WTC11 (cell line): ENCODE results near the gene NKAIN2. TPM values are rescaled to one million over a fixed set of nuclear protein-coding genes. Genes with fewer than 3 reads are reported as not detected.

Experiments used
- ATAC-seq: fragments of 200-7000 bp; cut with Tn5 transposase; 2 replicates; pipeline ENCODE4 v1.10.0; 2021; ENCODE audit warnings: mild to moderate bottlenecking, moderate library complexity
- CTCF ChIA-PET: fragments of 300-600 bp; sonication (Branson Sonifier 250); formaldehyde crosslinking; loops from one replicate; lab custom pipeline; 2021; ENCODE audit warnings: antibody characterized with exemption; lab: Charles Lee
- POLR2A ChIA-PET: fragments of 350-600 bp; sonication (Branson Sonifier 250); formaldehyde crosslinking; loops from one replicate; lab custom pipeline; 2021; ENCODE audit warnings: antibody characterized with exemption; lab: Charles Lee
- DNase-seq: peaks from one replicate; pipeline ENCODE4 v3.0.0; 2021; ENCODE audit warnings: low spot score
- H3K27ac Mint-ChIP-seq: 2 replicates; pipeline ENCODE4 v1.8.0; 2021; ENCODE audit warnings: mixed read lengths
- H3K27me3 Mint-ChIP-seq: 2 replicates; pipeline ENCODE4 v1.8.0; 2021; ENCODE audit warnings: low read depth, mild to moderate bottlenecking, moderate library complexity, mixed read lengths
- H3K36me3 Mint-ChIP-seq: 2 replicates; pipeline ENCODE4 v1.8.0; 2021; ENCODE audit warnings: mixed read lengths
- H3K4me1 Mint-ChIP-seq: 2 replicates; pipeline ENCODE4 v1.8.0; 2022; ENCODE audit warnings: mixed read lengths
- H3K4me3 Mint-ChIP-seq: 2 replicates; pipeline ENCODE4 v1.8.0; 2021; ENCODE audit warnings: mild to moderate bottlenecking, moderate library complexity, mixed read lengths
- H3K9me3 Mint-ChIP-seq: 2 replicates; pipeline ENCODE4 v1.8.0; 2021; ENCODE audit warnings: mixed read lengths
- ATF2 ChIP-seq: sonication (generic); formaldehyde crosslinking; IDR thresholded peaks from 2 replicates; pipeline ENCODE4 v1.8.1; 2022; ENCODE audit warnings: low read depth, missing genetic modification reagents, borderline replicate concordance
- ATF6 ChIP-seq: sonication (generic); formaldehyde crosslinking; IDR thresholded peaks from 2 replicates; pipeline ENCODE4 v1.8.1; 2023; ENCODE audit warnings: mild to moderate bottlenecking, missing genetic modification reagents
- CREB1 ChIP-seq: sonication (generic); formaldehyde crosslinking; IDR thresholded peaks from 2 replicates; pipeline ENCODE4 v1.8.0; 2023; ENCODE audit warnings: mild to moderate bottlenecking, missing genetic modification reagents
- E2F4 ChIP-seq: sonication (generic); formaldehyde crosslinking; IDR thresholded peaks from 2 replicates; pipeline ENCODE4 v1.8.1; 2022; ENCODE audit warnings: low read depth, mild to moderate bottlenecking, moderate library complexity, missing genetic modification reagents, borderline replicate concordance
- E2F5 ChIP-seq: sonication (generic); formaldehyde crosslinking; IDR thresholded peaks from 2 replicates; pipeline ENCODE4 v1.8.1; 2022; ENCODE audit warnings: mild to moderate bottlenecking, moderate library complexity, missing genetic modification reagents
- EMX1 ChIP-seq: fragments of 250-450 bp; sonication (Bioruptor Pico); IDR thresholded peaks from 2 replicates; pipeline ENCODE4 v1.8.0; 2021; ENCODE audit warnings: mild to moderate bottlenecking
- ERG ChIP-seq: fragments of 250-450 bp; sonication (Bioruptor Pico); IDR thresholded peaks from 2 replicates; pipeline ENCODE4 v1.8.0; 2021; ENCODE audit warnings: mild to moderate bottlenecking
- FOXK1 ChIP-seq: sonication (generic); formaldehyde crosslinking; IDR thresholded peaks from 2 replicates; pipeline ENCODE4 v1.8.0; 2022; ENCODE audit warnings: mild to moderate bottlenecking, moderate library complexity, missing genetic modification reagents
- GTF2I ChIP-seq: fragments of 250-450 bp; sonication (Bioruptor Pico); conservative IDR thresholded peaks from 2 replicates; pipeline ENCODE4 v1.4.0; 2021; ENCODE audit warnings: mild to moderate bottlenecking
- HMGA2 ChIP-seq: fragments of 250-450 bp; sonication (Bioruptor Pico); IDR thresholded peaks from 2 replicates; pipeline ENCODE4 v1.4.0; 2021; ENCODE audit warnings: mild to moderate bottlenecking, moderate library complexity
- IRF1 ChIP-seq: sonication (generic); formaldehyde crosslinking; IDR thresholded peaks from 2 replicates; pipeline ENCODE4 v1.8.0; 2023; ENCODE audit warnings: missing genetic modification reagents
- MAX ChIP-seq: sonication (generic); formaldehyde crosslinking; IDR thresholded peaks from 2 replicates; pipeline ENCODE4 v1.8.0; 2022; ENCODE audit warnings: mild to moderate bottlenecking, missing genetic modification reagents
- MXD4 ChIP-seq: fragments of 250-450 bp; sonication (Bioruptor Pico); IDR thresholded peaks from 2 replicates; pipeline ENCODE4 v1.8.0; 2021; ENCODE audit warnings: mild to moderate bottlenecking, moderate library complexity, borderline replicate concordance
- NR2C2 ChIP-seq: sonication (generic); formaldehyde crosslinking; IDR thresholded peaks from 2 replicates; pipeline ENCODE4 v1.8.0; 2022; ENCODE audit warnings: mild to moderate bottlenecking, missing genetic modification reagents
- NR3C1 ChIP-seq: sonication (generic); formaldehyde crosslinking; conservative IDR thresholded peaks from 2 replicates; pipeline ENCODE4 v1.8.1; 2023; ENCODE audit warnings: low read depth, mild to moderate bottlenecking, missing genetic modification reagents
- RELA ChIP-seq: sonication (generic); formaldehyde crosslinking; IDR thresholded peaks from 2 replicates; pipeline ENCODE4 v1.8.1; 2022; ENCODE audit warnings: missing genetic modification reagents, mild to moderate bottlenecking, borderline replicate concordance
- USF1 ChIP-seq: sonication (generic); formaldehyde crosslinking; IDR thresholded peaks from 2 replicates; pipeline ENCODE4 v1.8.0; 2022; ENCODE audit warnings: mild to moderate bottlenecking, missing genetic modification reagents
- ZNF121 ChIP-seq: sonication (generic); formaldehyde crosslinking; IDR thresholded peaks from 2 replicates; pipeline ENCODE4 v1.8.0; 2023; ENCODE audit warnings: missing genetic modification reagents
- ZNF425 ChIP-seq: fragments of 250-450 bp; sonication (Bioruptor Pico); conservative IDR thresholded peaks from 2 replicates; pipeline ENCODE4 v1.9.0; 2021; ENCODE audit warnings: mild to moderate bottlenecking
- ZNF671 ChIP-seq: fragments of 250-450 bp; sonication (Bioruptor Pico); IDR thresholded peaks from 2 replicates; pipeline ENCODE4 v1.8.0; 2021; ENCODE audit warnings: mild to moderate bottlenecking
- total RNA-seq: library from RNA; stranded (reverse); gene quantifications from 3 replicates; pipeline ENCODE4 v1.2.3, GENCODE V29; 2021

NKAIN2 gene
- total RNA-seq, 1 experiment from 2014 or later = 0.33 TPM

- no peak for TF ChIP-seq RELA (CRISPR knock-in tag)
- no peak overlapping the region for H3K27ac Mint-ChIP-seq
- H3K4me1 Mint-ChIP-seq = peaks cover 22% of the 10 kb centered on the region
- H3K9me3 Mint-ChIP-seq = no peaks in the 10 kb centered on the region
- no peaks in the 10 kb centered on the region for H3K27me3 Mint-ChIP-seq
- no peak overlapping the region for H3K4me3 Mint-ChIP-seq
- ChIA-PET POLR2A (no interaction called here), CTCF (no interaction called here)
- no peak for DNase-seq
- H3K36me3 Mint-ChIP-seq = no peaks in the 10 kb centered on the region
- peak; percentile 98 for ATAC-seq
Observed at GRCh38 chr6:124517339-124517738, 713.7 kb downstream of the NKAIN2 start.

GRCh38 chr6:124520514-124520913 lies 716.8 kb downstream of the NKAIN2 start:
- Mint-ChIP-seq H3K27me3 (no peaks in the 10 kb centered on the region), H3K9me3 (no peaks in the 10 kb centered on the region; the same call in 1 of the 2 replicates), H3K4me3 (no peak overlapping the region), H3K27ac (no peak overlapping the region), H3K4me1 (peaks cover 23% of the 10 kb centered on the region), H3K36me3 (no peaks in the 10 kb centered on the region)
- DNase-seq (no peak), ATAC-seq (no peak)
- no peak for TF ChIP-seq USF1 (CRISPR knock-in tag)
- TF ChIP-seq ATF2 = no peak
- TF ChIP-seq NR3C1 (CRISPR knock-in tag) = no peak
- no peak for TF ChIP-seq NR2C2 (CRISPR knock-in tag)
- TF ChIP-seq GTF2I (CRISPR knock-in tag) = no peak
- no peak for TF ChIP-seq IRF1 (CRISPR knock-in tag)
- no peak for TF ChIP-seq MAX (CRISPR knock-in tag)
- TF ChIP-seq ZNF121 (CRISPR knock-in tag) = no peak
- no peak for TF ChIP-seq ERG
- TF ChIP-seq FOXK1 (CRISPR knock-in tag) = no peak
- POLR2A ChIA-PET = no interaction called here
- CTCF ChIA-PET = no interaction called here

- POLR2A ChIA-PET = no interaction called here
- DNase-seq (no peak), ATAC-seq (no peak)
- H3K9me3 Mint-ChIP-seq = no peaks in the 10 kb centered on the region; the same call in 1 of the 2 replicates
- H3K4me1 Mint-ChIP-seq = peaks cover 7% of the 10 kb centered on the region
- no peaks in the 10 kb centered on the region for H3K36me3 Mint-ChIP-seq
- CTCF ChIA-PET = no interaction called here
- no peaks in the 10 kb centered on the region for H3K27me3 Mint-ChIP-seq
- H3K4me3 Mint-ChIP-seq = no peak overlapping the region
- H3K27ac Mint-ChIP-seq = no peak overlapping the region
- no peak for TF ChIP-seq E2F5 (CRISPR knock-in tag)
- TF ChIP-seq FOXK1 (CRISPR knock-in tag) = no peak
- TF ChIP-seq ZNF671 (CRISPR knock-in tag) = no peak
- TF ChIP-seq MAX (CRISPR knock-in tag) = no peak
- no peak for TF ChIP-seq ATF6 (CRISPR knock-in tag)
- TF ChIP-seq EMX1 (CRISPR knock-in tag) = no peak
- no peak for TF ChIP-seq RELA (CRISPR knock-in tag)
- TF ChIP-seq HMGA2 (CRISPR knock-in tag) = no peak
- TF ChIP-seq E2F4 (CRISPR knock-in tag) = no peak
- no peak for TF ChIP-seq CREB1 (CRISPR knock-in tag)
- no peak for TF ChIP-seq MXD4 (CRISPR knock-in tag)
- no peak for TF ChIP-seq ZNF425 (CRISPR knock-in tag)
Observed at GRCh38 chr6:124522335-124522734, 718.7 kb downstream of the NKAIN2 start.
